Panc1 (cell line): Measurements from ENCODE around the gene BPIFA2.
"Not testable (repeated sequence)": the region's sequence is repeated elsewhere in the genome, so short reads cannot be mapped to it uniquely, and the experiment has no call there.

Experiments
- TCF7L2 ChIP-seq: IDR thresholded peaks from 2 replicates; pipeline ENCODE4 v1.6.1; 2011; ENCODE audit warnings: mild to moderate bottlenecking, low read depth, low read length, inconsistent platforms
- TF ChIP-seq, protein P1 (sequence below): fragments of 450-650 bp; IDR thresholded peaks from 2 replicates; pipeline ENCODE4 v1.5.1; 2017; ENCODE audit warnings: mild to moderate bottlenecking

DNA sequence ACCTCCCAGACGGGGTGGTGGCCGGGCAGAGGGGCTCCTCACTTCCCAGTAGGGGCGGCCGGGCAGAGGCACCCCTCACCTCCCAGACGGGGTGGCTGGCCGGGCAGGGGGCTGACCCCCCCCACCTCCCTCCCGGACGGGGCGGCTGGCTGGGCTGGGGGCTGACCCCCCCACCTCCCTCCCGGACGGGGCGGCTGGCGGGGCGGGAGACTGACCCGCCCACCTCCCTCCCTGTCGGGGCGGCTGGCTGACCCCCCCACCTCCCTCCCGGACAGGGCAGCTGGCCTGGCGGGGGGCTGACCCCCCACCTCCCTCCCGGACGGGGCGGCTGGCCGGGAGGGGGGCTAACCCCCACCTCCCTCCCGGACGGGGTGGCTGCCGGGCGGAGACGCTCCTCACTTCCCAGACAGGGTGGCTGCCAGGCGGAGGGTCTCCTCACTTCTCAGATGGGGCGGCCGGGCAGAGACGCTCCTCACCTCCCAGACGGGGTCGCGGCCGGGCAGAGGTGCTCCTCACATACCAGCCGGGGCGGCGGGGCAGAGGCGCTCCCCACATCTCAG is 17.2 kb downstream of the BPIFA2 start:
- TF ChIP-seq, protein P1, sequence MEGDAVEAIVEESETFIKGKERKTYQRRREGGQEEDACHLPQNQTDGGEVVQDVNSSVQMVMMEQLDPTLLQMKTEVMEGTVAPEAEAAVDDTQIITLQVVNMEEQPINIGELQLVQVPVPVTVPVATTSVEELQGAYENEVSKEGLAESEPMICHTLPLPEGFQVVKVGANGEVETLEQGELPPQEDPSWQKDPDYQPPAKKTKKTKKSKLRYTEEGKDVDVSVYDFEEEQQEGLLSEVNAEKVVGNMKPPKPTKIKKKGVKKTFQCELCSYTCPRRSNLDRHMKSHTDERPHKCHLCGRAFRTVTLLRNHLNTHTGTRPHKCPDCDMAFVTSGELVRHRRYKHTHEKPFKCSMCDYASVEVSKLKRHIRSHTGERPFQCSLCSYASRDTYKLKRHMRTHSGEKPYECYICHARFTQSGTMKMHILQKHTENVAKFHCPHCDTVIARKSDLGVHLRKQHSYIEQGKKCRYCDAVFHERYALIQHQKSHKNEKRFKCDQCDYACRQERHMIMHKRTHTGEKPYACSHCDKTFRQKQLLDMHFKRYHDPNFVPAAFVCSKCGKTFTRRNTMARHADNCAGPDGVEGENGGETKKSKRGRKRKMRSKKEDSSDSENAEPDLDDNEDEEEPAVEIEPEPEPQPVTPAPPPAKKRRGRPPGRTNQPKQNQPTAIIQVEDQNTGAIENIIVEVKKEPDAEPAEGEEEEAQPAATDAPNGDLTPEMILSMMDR = not testable (repeated sequence)
- not testable (repeated sequence) for TF ChIP-seq TCF7L2
